NCI-H2029 treated with DMSO at 0.1 percent for 48 hours (cell line): ENCODE measurements around the gene SIRT1.
"Not testable (repeated sequence)": the region's sequence is repeated elsewhere in the genome, so short reads cannot be mapped to it uniquely, and the experiment has no call there.

Experiments
- DNase-seq: peaks from one replicate; lab custom pipeline; 2025; lab: John Stamatoyannopoulos, UW

Gene SIRT1

DNA sequence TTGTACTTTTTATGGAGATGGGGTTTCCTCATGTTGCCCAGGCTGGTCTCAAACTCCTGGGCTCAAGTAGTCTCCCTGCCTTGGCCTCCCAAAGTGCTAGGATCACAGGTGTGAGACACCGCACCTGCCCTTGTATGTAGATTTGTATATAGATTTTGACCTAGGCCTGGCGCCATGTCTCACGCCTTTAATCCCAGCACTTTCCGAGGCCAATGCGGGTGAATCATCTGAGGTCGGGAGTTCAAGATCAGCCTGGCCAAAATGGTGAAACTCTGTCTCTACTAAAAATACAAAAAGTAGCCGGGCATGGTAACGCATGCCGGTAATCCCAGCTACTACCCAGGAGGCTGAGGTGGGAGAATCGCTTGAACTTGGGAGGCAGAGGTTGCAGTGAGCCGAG lies 7.0 kb upstream of the SIRT1 start:
- DNase-seq = not testable (repeated sequence)

DNA sequence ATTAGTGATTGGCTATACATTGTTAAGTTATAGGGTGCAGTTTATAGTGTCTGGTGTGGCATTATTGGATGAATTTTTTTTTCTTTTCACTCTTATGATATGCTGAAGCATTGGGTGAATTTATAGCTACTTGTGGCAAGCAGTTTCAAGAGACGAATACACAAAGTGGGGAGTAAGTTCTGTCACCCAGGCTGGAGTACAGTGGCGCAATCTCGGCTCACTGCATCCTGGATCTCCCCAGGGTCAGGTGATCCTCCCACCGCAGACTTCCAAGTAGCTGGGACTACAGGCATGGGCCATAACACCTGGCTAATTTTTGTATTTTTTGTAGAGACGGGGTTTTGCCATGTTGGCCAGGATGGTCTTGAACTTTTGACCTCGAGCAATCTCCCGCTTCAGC lies 6.3 kb upstream of the SIRT1 start:
- DNase-seq = no peak

DNA sequence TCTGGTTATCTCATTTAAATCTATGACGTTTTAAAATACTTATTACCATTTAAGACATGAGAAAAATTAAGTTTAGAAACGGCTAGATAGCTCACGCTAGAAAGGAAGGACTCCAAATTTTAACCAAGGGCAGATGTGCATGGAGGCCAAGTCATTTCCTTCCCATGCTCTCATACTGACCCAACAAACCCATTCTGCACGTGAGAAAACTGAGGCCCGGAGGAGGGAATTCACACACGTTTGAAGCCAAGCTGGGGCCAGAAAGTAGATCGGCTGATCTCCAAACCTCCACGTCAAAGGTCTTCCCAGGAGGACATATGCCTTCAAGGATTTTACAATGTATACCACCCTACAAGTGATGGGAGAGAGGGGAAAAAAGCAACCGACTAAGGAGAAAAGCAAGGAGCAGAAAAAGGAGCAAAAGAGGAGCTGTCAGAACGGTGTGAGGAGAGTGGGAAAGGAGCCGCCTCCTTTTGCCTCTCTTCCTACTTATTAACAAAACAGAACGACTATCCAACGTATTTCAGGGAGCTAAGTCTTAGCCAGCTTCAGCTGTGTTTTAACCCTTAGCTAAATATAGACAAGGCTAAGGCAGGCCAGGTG lies 645 bp upstream of the SIRT1 start:
- no peak for DNase-seq

DNA sequence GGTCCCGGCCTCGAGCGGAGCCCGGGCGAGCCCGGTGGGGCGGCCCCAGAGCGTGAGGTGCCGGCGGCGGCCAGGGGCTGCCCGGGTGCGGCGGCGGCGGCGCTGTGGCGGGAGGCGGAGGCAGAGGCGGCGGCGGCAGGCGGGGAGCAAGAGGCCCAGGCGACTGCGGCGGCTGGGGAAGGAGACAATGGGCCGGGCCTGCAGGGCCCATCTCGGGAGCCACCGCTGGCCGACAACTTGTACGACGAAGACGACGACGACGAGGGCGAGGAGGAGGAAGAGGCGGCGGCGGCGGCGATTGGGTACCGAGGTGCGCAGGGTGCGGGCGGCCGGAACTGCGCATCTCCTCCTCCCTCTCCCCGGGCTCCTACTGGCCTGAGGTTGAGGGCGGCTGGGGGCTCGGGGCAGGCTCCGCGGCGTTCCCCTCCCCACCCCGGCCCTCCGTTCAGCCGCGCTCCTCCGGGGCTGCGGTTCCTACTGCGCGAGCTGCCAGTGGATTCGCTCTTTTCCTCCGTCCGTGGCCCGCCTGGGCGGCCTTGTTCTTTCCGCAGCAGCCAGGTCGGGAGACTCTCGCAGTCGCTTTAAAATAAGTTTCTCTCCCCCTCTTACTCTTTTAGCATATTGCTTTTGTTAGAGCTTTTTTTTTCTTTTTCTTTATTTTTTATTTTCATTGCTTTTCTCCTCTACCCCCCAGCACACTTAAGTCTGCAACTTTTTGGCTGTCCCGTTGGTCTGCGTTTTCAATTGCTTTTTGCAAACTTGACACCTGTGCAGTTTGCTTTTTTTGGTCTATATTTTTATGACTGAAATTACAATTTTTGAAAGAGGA lies 600 bp downstream of the SIRT1 start:
- no peak for DNase-seq

GRCh38 chr10:67893637-67894036 lies 9.2 kb downstream of the SIRT1 start:
- no peak for DNase-seq

DNA sequence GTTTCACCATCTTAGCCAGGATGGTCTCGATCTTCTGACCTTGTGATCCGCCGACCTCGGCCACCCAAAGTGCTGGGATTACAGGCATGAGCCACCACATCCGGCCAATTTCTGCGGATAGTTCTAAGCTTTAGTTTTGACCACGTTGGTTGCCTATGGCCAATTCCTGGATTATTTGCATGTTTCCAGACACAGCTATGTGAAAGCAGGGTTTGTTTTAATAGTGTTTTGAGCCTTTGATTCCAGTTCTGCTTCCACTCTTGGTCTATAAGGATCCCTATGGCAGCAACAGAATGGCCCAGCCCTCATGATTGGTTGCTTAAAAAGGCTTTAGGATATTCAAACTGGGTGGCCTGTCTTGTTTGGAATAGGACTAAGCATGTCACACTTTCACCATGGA lies 19.1 kb downstream of the SIRT1 start:
- DNase-seq = no peak

- no peak for DNase-seq
These were observed 28.0 kb downstream of the SIRT1 start for GRCh38 chr10:67912331-67912946.

- DNase-seq = no peak
These were observed 30.4 kb downstream of the SIRT1 start for GRCh38 chr10:67914777-67915340.

GRCh38 chr10:67917169-67917568 lies 32.7 kb downstream of the SIRT1 start:
- DNase-seq = no peak

DNA sequence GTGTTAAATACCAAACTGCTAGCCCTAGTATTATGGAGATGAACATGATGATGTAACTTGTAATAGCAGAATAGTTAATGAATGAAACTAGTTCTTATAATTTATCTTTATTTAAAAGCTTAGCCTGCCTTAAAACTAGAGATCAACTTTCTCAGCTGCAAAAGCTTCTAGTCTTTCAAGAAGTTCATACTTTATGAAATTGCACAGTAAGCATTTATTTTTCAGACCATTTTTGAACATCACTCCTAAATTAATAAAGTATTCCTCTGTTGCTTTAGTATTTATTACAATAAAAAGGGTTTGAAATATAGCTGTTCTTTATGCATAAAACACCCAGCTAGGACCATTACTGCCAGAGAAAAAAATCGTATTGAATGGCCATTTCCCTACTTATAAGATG lies 33.2 kb downstream of the SIRT1 start:
- no peak for DNase-seq

DNA sequence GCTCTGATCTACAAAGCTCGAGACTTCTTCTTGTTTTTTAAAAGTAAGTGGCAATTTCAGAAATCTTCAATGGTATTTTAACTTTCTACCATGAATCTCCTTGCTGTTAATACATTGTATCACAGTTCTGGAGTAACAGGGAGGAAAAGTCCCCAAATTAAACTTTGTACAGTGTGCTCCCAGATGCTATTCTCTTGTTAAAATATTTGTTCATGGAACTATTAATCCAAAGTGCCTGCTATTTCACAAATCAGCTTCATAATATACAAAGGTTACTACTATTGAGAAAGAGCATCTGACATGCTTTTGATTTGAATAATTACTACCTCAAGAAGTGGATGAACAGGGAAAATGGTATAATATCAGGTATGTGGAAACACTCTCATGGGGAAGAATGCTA lies 36.6 kb downstream of the SIRT1 start:
- no peak for DNase-seq

GRCh38 chr10:67923551-67923950 lies 39.1 kb downstream of the SIRT1 start:
- no peak for DNase-seq

DNA sequence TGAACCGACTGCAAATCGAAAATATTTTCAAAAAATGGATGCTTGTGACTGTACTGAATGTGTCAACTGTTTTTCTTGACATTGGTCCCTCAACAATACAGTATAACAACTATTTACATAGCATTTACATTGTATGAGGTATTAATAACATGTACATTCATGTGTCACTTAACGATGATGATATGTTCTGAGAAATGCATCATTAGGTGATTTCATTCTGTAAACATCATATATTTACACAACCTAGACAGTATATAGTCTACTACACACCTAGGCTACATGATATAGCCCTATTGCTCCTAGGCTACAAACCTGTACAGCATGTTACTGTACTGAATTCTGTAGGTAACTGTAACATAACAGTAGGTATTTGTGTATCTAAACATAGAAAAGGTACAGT lies 39.7 kb downstream of the SIRT1 start:
- no peak for DNase-seq

DNA sequence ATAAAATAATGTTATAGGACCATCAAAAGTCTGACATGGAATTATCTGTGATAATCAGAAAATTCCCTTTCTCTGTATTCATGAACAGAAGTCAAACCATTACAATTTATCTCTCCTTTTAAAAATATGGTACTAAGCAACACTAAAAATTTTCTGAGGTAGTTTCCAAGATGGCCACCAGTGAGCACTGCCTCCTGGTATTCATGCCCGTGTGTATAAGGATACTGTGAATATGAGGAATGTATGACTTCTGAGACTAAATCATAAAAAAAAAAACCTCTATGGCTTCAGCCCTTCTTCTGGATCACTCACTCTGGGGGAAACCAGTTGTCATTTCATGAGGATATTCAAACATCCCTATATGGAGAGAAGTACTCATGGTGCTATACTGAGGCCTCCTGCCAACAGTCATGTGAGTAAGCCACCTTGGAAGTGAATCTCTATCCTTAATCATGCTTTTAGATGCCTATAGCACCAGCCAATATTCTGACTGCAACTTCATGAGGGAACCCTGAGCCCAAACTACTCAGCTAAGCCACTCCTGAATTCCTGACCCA lies 41.1 kb downstream of the SIRT1 start:
- DNase-seq = no peak

DNA sequence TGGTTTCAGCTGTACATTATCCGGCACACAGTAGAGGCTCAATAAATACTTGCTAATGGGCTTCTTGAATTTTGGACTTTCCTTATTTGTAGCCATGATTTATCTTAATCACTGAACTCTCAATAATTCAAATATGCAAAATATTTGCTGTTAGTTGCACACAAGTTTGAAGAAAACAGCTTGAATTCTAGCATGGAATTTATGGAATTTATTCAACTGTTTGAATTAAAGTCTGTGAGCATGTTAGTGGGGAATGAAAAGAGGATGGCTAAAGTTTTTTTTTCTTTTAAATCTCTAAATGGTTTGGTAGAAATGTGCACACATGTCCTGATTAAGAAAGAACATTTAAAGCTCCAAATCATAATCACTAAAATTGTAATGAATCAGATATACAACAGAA lies 42.5 kb downstream of the SIRT1 start:
- no peak for DNase-seq

DNA sequence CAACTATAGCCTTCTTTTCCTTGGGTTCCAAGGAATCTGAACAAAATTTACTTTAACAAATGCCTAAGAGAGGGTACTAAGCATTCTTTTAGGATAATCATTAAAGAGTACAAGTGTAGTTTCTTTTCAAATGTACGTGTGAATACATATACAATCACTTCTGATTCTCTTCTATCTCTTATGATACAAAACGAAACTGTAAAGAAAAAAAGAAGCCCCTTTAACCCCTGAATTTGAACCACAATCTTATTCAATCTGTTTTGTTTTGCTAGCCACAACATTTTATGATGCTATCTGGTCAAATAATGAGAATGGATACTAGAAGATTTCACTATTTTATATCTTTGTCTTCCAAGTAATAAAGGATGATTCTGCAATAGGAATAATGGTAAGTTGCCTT lies 48.7 kb downstream of the SIRT1 start:
- DNase-seq = no peak

GRCh38 chr10:67934336-67934735 lies 49.9 kb downstream of the SIRT1 start:
- no peak for DNase-seq

DNA sequence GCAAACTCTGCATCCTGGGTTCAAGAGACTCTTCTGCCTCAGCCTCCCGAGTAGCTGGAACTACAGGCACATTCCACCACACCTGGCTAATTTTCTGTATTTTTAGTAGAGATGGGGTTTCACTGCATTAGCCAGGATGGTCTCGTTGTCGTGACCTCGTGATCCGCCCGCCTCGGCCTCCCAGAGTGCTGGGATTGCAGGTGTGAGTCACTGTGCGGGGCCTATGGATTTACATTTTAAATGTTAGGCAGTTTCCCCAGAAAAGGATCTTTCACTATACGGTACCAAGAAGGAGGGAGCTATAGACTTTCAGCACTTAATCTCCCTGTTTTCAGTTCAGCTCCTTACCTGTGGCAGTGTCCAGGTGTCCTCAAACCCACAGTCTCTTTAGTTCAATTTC lies 50.8 kb downstream of the SIRT1 start:
- no peak for DNase-seq

- no peak for DNase-seq
These were observed 52.0 kb downstream of the SIRT1 start for GRCh38 chr10:67936416-67936815.

DNA sequence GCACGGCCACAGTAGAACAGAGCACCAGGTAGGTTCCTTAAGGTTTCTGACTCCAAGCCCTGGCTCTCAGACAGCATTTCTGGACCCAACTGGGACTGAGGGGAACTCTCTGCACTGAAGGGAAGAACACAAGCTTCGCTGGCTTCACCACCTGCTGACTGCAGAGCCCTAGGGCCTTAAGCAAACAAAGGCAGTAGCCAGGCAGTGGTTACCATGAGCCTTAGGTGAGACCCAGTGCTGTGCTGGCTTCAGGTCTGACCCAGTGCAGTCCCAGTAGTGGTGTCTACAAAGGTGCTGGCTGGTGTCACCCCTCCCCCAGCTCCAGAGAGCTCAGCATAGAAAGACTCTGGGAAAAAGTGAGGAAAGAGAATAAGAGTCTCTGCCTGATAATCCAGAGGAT lies 59.5 kb downstream of the SIRT1 start:
- DNase-seq = no peak

DNA sequence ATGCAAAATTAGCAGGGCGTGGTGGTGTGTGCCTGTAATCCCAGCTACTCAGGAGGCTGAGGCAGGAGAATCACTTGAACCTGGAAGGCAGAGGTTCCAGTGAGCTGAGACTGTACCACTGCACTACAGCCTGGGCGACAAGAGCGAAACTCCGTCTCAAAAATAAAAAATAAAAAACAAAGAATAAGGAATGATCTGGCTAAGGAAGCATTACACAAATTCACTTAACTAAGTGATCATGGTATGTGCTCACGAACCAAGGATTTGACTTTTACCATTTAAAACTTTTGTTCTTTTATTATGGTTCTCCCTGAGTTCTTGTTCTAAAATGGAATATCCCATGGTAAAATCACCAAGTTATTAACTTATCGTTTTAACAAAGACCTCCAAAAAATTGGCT lies 71.2 kb downstream of the SIRT1 start:
- no peak for DNase-seq

- DNase-seq = no peak
These were observed 75.5 kb downstream of the SIRT1 start for GRCh38 chr10:67959839-67960476.
